NB4 (cell line): ENCODE data around the gene GTF2H4.

ENCODE experiments used
- CTCF ChIP-seq: IDR thresholded peaks from one replicate; pipeline ENCODE4 v1.5.1; 2012; ENCODE audit warnings: low read depth, low read length
- MAX ChIP-seq: IDR thresholded peaks from 2 replicates; pipeline ENCODE4 v1.6.1; 2011; ENCODE audit warnings: low read depth, low read length
- MYC ChIP-seq: IDR thresholded peaks from 2 replicates; pipeline ENCODE4 v1.6.1; 2011; ENCODE audit warnings: low read depth, low read length
- POLR2A ChIP-seq: IDR thresholded peaks from 2 replicates; pipeline ENCODE4 v1.6.1; 2011; ENCODE audit warnings: mild to moderate bottlenecking; ENCODE audit not compliant: insufficient read length; ENCODE audit errors: extremely low read depth

GRCh38 chr6:30880698-30881252 lies 27.2 kb upstream of the GTF2H4 start:
- no peak for TF ChIP-seq CTCF
- TF ChIP-seq POLR2A, result no peak
- no peak for TF ChIP-seq MAX
- TF ChIP-seq MYC, result no peak
